Measurements from ENCODE around the gene GFRA3.

DNA sequence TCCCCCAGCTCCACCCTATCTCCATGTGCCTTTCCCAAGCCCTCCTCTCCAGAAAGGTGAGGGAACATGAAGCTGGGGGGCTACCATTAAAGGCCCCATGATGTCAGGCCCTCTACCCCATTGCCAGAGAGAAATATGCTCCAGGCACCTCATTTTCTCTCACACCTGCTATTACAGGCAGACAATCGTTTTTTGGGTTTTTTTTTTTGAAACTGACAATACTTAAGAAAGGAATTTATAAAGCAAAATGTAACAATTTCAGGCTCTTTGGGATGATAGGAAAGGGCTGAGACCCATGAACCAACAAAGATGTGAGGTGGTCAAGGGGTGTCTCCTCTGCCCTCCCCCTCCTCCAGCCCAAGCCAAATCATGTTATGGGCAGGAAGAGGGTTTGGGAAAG, 1.5 kb upstream of the GFRA3 start:
- TF ChIP-seq, protein P1, sequence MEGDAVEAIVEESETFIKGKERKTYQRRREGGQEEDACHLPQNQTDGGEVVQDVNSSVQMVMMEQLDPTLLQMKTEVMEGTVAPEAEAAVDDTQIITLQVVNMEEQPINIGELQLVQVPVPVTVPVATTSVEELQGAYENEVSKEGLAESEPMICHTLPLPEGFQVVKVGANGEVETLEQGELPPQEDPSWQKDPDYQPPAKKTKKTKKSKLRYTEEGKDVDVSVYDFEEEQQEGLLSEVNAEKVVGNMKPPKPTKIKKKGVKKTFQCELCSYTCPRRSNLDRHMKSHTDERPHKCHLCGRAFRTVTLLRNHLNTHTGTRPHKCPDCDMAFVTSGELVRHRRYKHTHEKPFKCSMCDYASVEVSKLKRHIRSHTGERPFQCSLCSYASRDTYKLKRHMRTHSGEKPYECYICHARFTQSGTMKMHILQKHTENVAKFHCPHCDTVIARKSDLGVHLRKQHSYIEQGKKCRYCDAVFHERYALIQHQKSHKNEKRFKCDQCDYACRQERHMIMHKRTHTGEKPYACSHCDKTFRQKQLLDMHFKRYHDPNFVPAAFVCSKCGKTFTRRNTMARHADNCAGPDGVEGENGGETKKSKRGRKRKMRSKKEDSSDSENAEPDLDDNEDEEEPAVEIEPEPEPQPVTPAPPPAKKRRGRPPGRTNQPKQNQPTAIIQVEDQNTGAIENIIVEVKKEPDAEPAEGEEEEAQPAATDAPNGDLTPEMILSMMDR (IDR thresholded peaks at IDR 0.05; ENCODE audit: low read depth, low read length) = no peak
- no peak for TF ChIP-seq EZH2phosphoT487 (IDR thresholded peaks at IDR 0.05; ENCODE audit: low read depth)

Measured in OCI-LY3 (cell line).